GM23338 (cell line): Measurements from ENCODE around the gene FXYD6. TPM values are rescaled to one million over a fixed set of nuclear protein-coding genes. Genes with fewer than 3 reads are reported as not detected.

Experiments used
- ATAC-seq: fragments of 200-7000 bp; cut with Tn5 transposase; 3 replicates; pipeline ENCODE4 v1.9.1; 2020
- DNase-seq: peaks from one replicate; pipeline ENCODE4 v3.0.0-alpha.2; 2015; ENCODE audit warnings: low spot score
- H2AFZ ChIP-seq: fragments of 200-600 bp; sonication (generic); 2 replicates; pipeline ENCODE4 v1.8.0; 2016; ENCODE audit warnings: antibody characterized with exemption, mild to moderate bottlenecking, moderate library complexity
- H3F3A ChIP-seq: fragments of 200-600 bp; sonication (generic); replicated peaks from 2 replicates; pipeline ENCODE4 v1.8.0; 2017; ENCODE audit warnings: antibody characterized with exemption, mixed run types, low read depth
- H3K27ac ChIP-seq: fragments of 200-600 bp; sonication (generic); 2 replicates; pipeline ENCODE4 v1.6.1; 2016; ENCODE audit warnings: low read depth
- H3K27me3 ChIP-seq: fragments of 200-600 bp; sonication (generic); 2 replicates; pipeline ENCODE4 v1.8.0; 2016; ENCODE audit warnings: mild to moderate bottlenecking, mixed run types, moderate library complexity; ENCODE audit not compliant: insufficient read depth
- H3K36me3 ChIP-seq: fragments of 200-600 bp; sonication (generic); 2 replicates; pipeline ENCODE4 v1.8.0; 2016; ENCODE audit warnings: mild to moderate bottlenecking; ENCODE audit not compliant: insufficient read depth
- H3K4me1 ChIP-seq: fragments of 200-600 bp; sonication (generic); 2 replicates; pipeline ENCODE4 v1.8.0; 2016; ENCODE audit warnings: mild to moderate bottlenecking, moderate library complexity; ENCODE audit not compliant: insufficient read depth
- H3K4me2 ChIP-seq: fragments of 200-600 bp; sonication (generic); 2 replicates; pipeline ENCODE4 v1.7.1; 2017; ENCODE audit warnings: mixed run types
- H3K4me3 ChIP-seq: fragments of 200-600 bp; sonication (generic); 2 replicates; pipeline ENCODE4 v1.6.1; 2016; ENCODE audit warnings: mixed run types
- H3K79me2 ChIP-seq: fragments of 200-600 bp; sonication (generic); replicated peaks from 2 replicates; pipeline ENCODE4 v1.8.0; 2017; ENCODE audit warnings: mild to moderate bottlenecking; ENCODE audit not compliant: insufficient read depth
- H3K9me2 ChIP-seq: fragments of 200-600 bp; sonication (generic); 2 replicates; pipeline ENCODE4 v1.8.0; 2017; ENCODE audit not compliant: insufficient read depth
- H4K20me1 ChIP-seq: fragments of 200-600 bp; sonication (generic); replicated peaks from 2 replicates; pipeline ENCODE4 v1.8.0; 2017; ENCODE audit warnings: mild to moderate bottlenecking; ENCODE audit not compliant: insufficient read depth
- H3K27ac Mint-ChIP-seq: 2 replicates; pipeline ENCODE4 v1.8.0; 2020; ENCODE audit warnings: inconsistent platforms, mild to moderate bottlenecking, moderate library complexity, mixed read lengths
- H3K27me3 Mint-ChIP-seq: 3 replicates; pipeline ENCODE4 v1.8.0; 2022; ENCODE audit warnings: low read depth, mild to moderate bottlenecking, moderate library complexity, mixed read lengths, inconsistent platforms; ENCODE audit not compliant: insufficient read depth, poor library complexity
- H3K36me3 Mint-ChIP-seq: 3 replicates; pipeline ENCODE4 v1.8.0; 2021; ENCODE audit warnings: low read depth, mild to moderate bottlenecking, inconsistent platforms, moderate library complexity, mixed read lengths
- H3K4me1 Mint-ChIP-seq: 3 replicates; pipeline ENCODE4 v1.8.0; 2020; ENCODE audit warnings: mild to moderate bottlenecking, inconsistent platforms, mixed read lengths
- H3K4me3 Mint-ChIP-seq: 3 replicates; pipeline ENCODE4 v1.8.0; 2021; ENCODE audit warnings: moderate library complexity, mild to moderate bottlenecking, inconsistent platforms, mixed read lengths
- H3K9me3 Mint-ChIP-seq: 3 replicates; pipeline ENCODE4 v1.8.0; 2020; ENCODE audit warnings: moderate library complexity, mild to moderate bottlenecking, inconsistent platforms, mixed read lengths
- CREB1 ChIP-seq: fragments of 250-450 bp; sonication (Bioruptor Pico); IDR thresholded peaks from 2 replicates; pipeline ENCODE4 v1.5.0; 2020; ENCODE audit warnings: low read depth, mild to moderate bottlenecking, moderate library complexity
- CTCF ChIP-seq, 2 experiments: fragments of 200-600 bp in 1 of 2; sonication (generic) in 1 of 2; conservative IDR thresholded peaks; 2 replicates each; pipeline versions ENCODE4 v1.5.1 to v1.6.1; 2016 to 2017; ENCODE audit warnings: antibody characterized with exemption in 2 of 2, low read depth in 2 of 2, mild to moderate bottlenecking in 2 of 2, moderate library complexity in 1 of 2
- ETS1 ChIP-seq: IDR thresholded peaks from 2 replicates; pipeline ENCODE4 v1.6.1; 2016; ENCODE audit warnings: antibody characterized with exemption
- EZH2 ChIP-seq: fragments of 200-600 bp; sonication (generic); IDR thresholded peaks from one replicate; pipeline ENCODE4 v1.8.0; 2017; ENCODE audit warnings: antibody characterized with exemption, mild to moderate bottlenecking, low read depth; ENCODE audit not compliant: unreplicated experiment
- EZH2phosphoT487 ChIP-seq: fragments of 200-600 bp; sonication (generic); IDR thresholded peaks from one replicate; pipeline ENCODE4 v1.8.1; 2018; ENCODE audit warnings: antibody characterized with exemption; ENCODE audit not compliant: unreplicated experiment
- JUNB ChIP-seq: IDR thresholded peaks from one replicate; pipeline ENCODE4 v1.6.1; 2016; ENCODE audit warnings: antibody characterized with exemption; ENCODE audit not compliant: unreplicated experiment
- NANOG ChIP-seq: IDR thresholded peaks from 2 replicates; pipeline ENCODE4 v1.6.1; 2016; ENCODE audit warnings: antibody characterized with exemption, borderline replicate concordance
- POLR2AphosphoS5 ChIP-seq: IDR thresholded peaks from 2 replicates; pipeline ENCODE4 v1.6.1; 2016; ENCODE audit warnings: antibody characterized with exemption, low read depth
- REST ChIP-seq: IDR thresholded peaks from one replicate; pipeline ENCODE4 v1.6.1; 2018; ENCODE audit warnings: antibody characterized with exemption; ENCODE audit not compliant: unreplicated experiment
- STAT1 ChIP-seq: IDR thresholded peaks from one replicate; pipeline ENCODE4 v1.6.1; 2016; ENCODE audit warnings: antibody characterized with exemption; ENCODE audit not compliant: unreplicated experiment
- ZNF114 ChIP-seq: fragments of 250-450 bp; sonication (Bioruptor Pico); IDR thresholded peaks from 2 replicates; pipeline ENCODE4 v1.5.0; 2020; ENCODE audit warnings: mild to moderate bottlenecking, moderate library complexity
- ZNF462 ChIP-seq: fragments of 250-450 bp; sonication (Bioruptor Pico); IDR thresholded peaks from 2 replicates; pipeline ENCODE4 v1.5.0; 2020; ENCODE audit warnings: mild to moderate bottlenecking, moderate library complexity
- polyA plus RNA-seq: library from polyadenylated mRNA; unstranded; fragments of >200 nt; fragmentation: Nextera tagmentation; extraction: Ambion mirVana; gene quantifications from 2 replicates; pipeline ENCODE4 v1.2.1, GENCODE V29; 2016
- total RNA-seq: library from RNA; depleted of rRNA; stranded (reverse); fragments of >200 nt; shearing (Covaris generic); gene quantifications from 2 replicates; pipeline ENCODE4 v1.2.3, GENCODE V29; 2014

Gene FXYD6
- total and polyA plus RNA-seq, 2 experiments from 2014 or later: 26.2 to 30.7 TPM

- H4K20me1 ChIP-seq: peaks cover 15% of the 10 kb centered on the region
- TF ChIP-seq JUNB (no peak), ZNF462 (CRISPR knock-in tag) (no peak), CTCF (conservative IDR thresholded peaks at IDR 0.05; ENCODE audit: low read depth in 2 of 2) (no peak), REST (no peak), CREB1 (CRISPR knock-in tag) (no peak), ZNF114 (no peak), POLR2AphosphoS5 (no peak), STAT1 (no peak), EZH2phosphoT487 (no peak), ETS1 (no peak), EZH2 (no peak), NANOG (no peak)
- H3K4me2 ChIP-seq: peak overlapping the region; percentile 51; the same call in 1 of the 2 replicates
- Mint-ChIP-seq H3K27me3 (no peaks in the 10 kb centered on the region), H3K4me1 (peaks cover 40% of the 10 kb centered on the region), H3K9me3 (no peaks in the 10 kb centered on the region), H3K4me3 (no peak overlapping the region), H3K27ac (no peak overlapping the region), H3K36me3 (no peaks in the 10 kb centered on the region)
- no peak overlapping the region for H2AFZ ChIP-seq
- no peak for ATAC-seq
- H3K4me1 ChIP-seq: peaks cover 29% of the 10 kb centered on the region
- H3F3A ChIP-seq: no peaks in the 10 kb centered on the region
- no peaks in the 10 kb centered on the region for H3K9me2 ChIP-seq
- no peak for DNase-seq
- no peaks in the 10 kb centered on the region for H3K36me3 ChIP-seq
- peaks cover 29% of the 10 kb centered on the region for H3K79me2 ChIP-seq
- H3K4me3 ChIP-seq: no peak overlapping the region
- H3K27ac ChIP-seq: no peak overlapping the region
- H3K27me3 ChIP-seq: no peaks in the 10 kb centered on the region
Observed at GRCh38 chr11:117868088-117868487, 8.4 kb downstream of the FXYD6 start.
